DMS53 (cell line): ENCODE measurements around the gene SNX21.
A peak's percentile ranks its signal among the peaks of the same experiment; 100 is the strongest.
"Not testable (repeated sequence)": the region's sequence is repeated elsewhere in the genome, so short reads cannot be mapped to it uniquely, and the experiment has no call there.

ENCODE experiments used
- DNase-seq: peaks from one replicate; lab custom pipeline; 2025; lab: John Stamatoyannopoulos, UW

Gene SNX21

GRCh38 chr20:45850238-45850637, 16.6 kb downstream of the SNX21 start:
- no peak for DNase-seq

- no peak for DNase-seq
Observed at GRCh38 chr20:45850926-45851325, 17.3 kb downstream of the SNX21 start.

GRCh38 chr20:45851501-45851900, 17.9 kb downstream of the SNX21 start:
- DNase-seq: no peak

DNA sequence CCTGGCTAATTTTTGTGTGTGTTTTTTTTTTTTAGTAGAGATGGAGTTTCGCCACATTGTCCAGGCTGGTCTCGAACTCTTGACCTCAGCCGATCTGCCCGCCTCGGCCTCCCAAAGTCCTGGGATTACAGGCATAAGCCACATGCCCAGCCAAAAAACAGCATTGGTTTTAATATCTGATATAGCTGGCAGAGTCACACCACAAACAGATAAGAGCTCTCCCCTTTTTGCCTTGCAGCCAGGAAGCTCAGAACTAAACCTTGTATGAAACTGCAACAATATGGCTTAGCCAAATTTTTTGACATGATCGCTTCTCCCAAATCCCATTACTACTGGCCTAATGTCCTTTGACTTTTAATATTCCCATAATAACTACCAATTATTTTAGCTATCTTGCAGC, 18.7 kb downstream of the SNX21 start:
- no peak for DNase-seq

- no peak for DNase-seq
Observed at GRCh38 chr20:45853484-45853883, 19.9 kb downstream of the SNX21 start.

DNA sequence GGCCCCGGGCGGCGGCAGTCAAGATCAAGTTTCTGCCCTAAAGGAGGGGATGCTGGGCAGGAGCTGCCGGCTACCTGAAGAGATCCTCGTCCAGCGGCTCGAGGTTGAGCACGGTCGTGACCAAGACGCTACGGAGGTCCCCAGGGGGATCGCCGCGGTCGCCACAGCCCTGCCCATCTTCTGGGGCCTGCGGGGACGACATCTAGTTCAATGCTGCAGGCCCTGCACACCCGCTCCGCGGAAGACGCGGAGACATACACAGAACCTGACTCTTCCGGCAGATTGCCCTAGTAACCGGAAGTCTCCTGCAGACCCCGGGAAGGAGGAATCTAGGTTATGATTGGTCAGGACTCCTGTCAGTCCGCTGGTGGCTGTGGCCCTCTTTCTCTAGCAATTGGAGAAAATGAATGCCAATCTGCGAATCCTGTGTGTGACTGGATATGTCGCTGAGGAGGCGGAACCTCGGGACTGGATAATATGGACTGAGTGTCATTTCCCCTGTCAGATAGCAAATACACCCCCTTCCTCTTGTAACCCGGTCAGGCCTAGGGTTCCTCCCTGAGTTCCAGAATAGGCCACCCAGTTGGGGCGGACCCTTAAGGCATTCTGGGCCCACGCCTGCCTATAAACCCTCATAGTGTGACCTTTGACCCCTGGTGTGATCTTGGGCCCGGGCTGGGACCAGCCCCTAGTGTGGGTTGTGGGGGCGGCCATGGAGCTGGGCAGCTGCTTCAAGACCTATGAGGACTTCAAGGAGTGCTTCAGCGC, 23.7 kb downstream of the SNX21 start, which contains the start of the genes ACOT8 and ZSWIM3:
TSS of gene ACOT8 (minus strand) at position 279 of the 768 bp plus-strand sequence. CDS start at position 202, 77 bp downstream.
TSS of gene ZSWIM3 (plus strand) at position 501 of the 768 bp plus-strand sequence. CDS start at position 713, 212 bp downstream.
- DNase-seq: peak; percentile 100

DNA sequence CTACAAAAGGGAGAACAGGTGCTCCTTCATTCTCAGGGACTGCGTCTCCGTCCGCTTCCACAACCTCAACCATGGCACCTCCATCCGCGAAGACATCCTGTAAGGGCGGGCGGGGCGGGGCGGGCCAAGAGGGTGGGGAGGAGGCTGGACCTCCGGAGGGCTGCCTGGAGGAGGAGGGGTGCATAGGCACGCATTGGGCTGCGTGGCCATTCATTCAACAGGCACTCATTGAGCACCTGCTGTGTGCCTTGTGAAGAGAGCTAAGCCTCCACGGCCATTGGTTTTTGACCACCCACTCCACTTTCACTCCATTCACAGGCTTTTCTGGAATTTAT, 24.2 kb downstream of the SNX21 start:
- peak; percentile 81 for DNase-seq

GRCh38 chr20:45859916-45860315, 26.3 kb downstream of the SNX21 start:
- no peak for DNase-seq

DNA sequence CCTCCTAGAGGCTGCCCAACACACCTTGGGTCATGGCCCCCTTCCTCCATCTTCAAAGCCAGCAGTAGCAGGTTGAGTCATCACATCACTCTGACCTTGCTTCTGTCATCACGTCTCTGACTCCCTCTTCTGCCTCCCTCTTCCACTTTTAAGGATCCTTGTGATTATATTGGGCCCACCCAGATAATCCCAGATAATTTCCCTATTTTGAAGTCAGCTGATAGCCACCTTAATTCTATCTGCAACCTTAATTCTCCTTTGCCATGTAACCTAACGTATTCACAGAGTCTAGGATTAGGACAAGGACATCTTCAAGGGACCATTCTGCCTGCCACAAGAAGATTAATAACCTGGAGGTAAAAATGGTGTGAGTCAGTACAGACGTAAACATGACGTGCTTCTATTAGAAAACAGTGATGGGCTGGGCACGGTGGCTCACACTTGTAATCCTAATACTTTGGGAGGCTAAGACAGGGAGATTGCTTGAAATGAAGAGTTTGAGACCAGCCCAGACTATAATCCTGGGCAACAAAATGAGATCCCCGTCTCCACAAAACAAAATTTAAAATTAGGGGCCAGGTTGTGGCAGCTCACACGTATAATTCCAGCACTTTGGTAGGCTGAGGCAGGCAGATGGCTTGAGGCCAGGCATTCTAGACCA, 27.1 kb downstream of the SNX21 start:
- DNase-seq: peak; percentile 50

- DNase-seq: peak; percentile 85
Observed at GRCh38 chr20:45861221-45862075, 27.8 kb downstream of the SNX21 start.

DNA sequence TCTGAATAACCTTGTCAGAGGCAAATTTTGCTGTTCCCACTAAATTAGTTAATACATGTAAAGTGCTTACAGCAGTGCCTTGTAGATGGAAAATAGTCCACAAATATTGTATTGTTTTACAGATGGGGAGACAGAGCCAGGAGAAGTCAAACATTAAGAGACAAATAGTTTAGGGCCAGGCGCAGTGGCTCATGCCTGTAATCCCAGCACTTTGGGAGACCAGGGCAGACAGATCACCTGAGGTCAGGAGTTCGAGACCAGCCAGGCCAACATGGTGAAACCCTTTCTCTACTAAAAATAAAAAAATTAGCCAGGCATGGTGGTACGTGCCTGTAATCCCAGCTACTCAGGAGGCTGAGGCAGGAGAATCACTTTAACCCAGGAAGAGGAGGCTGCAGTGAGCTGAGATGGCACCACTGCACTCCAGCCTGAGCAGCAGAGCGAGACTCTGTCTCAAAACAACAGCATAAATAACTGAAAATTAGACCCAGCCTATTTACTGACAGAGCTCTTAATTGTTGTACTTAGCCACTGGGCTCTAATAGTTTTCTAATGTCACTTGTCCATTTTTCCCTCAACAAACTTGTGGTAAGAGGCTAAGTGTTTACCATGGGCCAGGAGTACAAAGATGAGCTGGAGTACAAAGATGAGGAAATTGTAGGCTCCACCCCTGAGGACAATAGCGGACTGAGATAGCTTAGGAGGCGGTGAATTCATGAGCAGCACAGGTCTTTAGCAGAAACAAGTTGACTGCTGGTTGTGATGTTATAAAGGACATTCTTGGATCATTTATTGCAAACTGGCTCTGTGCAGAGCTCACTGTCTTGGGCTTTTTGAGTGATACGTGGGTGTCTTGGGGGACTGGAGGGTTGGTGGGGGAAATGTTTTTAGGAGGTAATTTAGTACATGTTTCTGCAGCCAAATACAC, 30.2 kb downstream of the SNX21 start:
- DNase-seq: peak; percentile 38

GRCh38 chr20:45866454-45866853, 32.9 kb downstream of the SNX21 start:
- no peak for DNase-seq

GRCh38 chr20:45867136-45867818, 33.7 kb downstream of the SNX21 start:
- no peak for DNase-seq

GRCh38 chr20:45867819-45868176, 34.2 kb downstream of the SNX21 start:
- DNase-seq: no peak

- DNase-seq: peak; percentile 49
Observed at GRCh38 chr20:45872626-45873025, 39.0 kb downstream of the SNX21 start.

- DNase-seq: no peak
Observed at GRCh38 chr20:45873409-45874103, 40.0 kb downstream of the SNX21 start.

DNA sequence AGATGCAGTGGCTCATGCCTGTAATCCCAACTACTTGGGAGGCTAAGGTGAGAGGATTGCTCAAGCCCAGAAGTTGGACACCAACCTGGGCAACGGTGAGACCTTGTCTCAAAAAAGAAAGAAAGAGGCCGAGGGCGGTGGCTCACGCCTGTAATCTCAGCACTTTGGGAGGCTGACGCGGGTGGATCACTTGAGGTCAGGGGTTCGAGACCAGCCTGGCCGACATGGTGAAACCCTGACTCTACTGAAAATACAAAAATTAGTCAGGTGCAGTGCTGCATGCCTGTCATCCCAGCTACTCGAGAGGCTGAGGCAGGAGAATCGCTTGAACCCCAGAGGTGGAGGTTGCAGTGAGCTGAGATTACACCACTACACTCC, 40.5 kb downstream of the SNX21 start:
- not testable (repeated sequence) for DNase-seq

GRCh38 chr20:45874576-45874975, 41.0 kb downstream of the SNX21 start:
- no peak for DNase-seq

GRCh38 chr20:45878076-45878761, 44.6 kb downstream of the SNX21 start:
- DNase-seq: no peak
